SK-N-SH treated with all-trans-retinoic acid at 6 μM for 48 hours (cell line): ENCODE measurements around the gene AP3S1.

Experiments
- ATAC-seq: fragments of 200-7000 bp; cut with Tn5 transposase; 3 replicates; pipeline ENCODE4 v1.9.1; 2020; ENCODE audit warnings: mild to moderate bottlenecking, moderate library complexity
- ARNTL ChIP-seq: fragments of 450-650 bp; formaldehyde crosslinking; IDR thresholded peaks from 2 replicates; pipeline ENCODE4 v1.5.0; 2020; ENCODE audit warnings: low read depth, mild to moderate bottlenecking, moderate library complexity, borderline replicate concordance
- BACH2 ChIP-seq: fragments of 250-450 bp; sonication (Bioruptor Pico); IDR thresholded peaks from 2 replicates; pipeline ENCODE4 v1.9.0; 2021; ENCODE audit warnings: mild to moderate bottlenecking, borderline replicate concordance
- CREB5 ChIP-seq: fragments of 250-450 bp; sonication (Bioruptor Pico); IDR thresholded peaks from 2 replicates; pipeline ENCODE4 v1.5.1; 2020; ENCODE audit warnings: low read depth, mild to moderate bottlenecking, moderate library complexity
- CSDC2 ChIP-seq: fragments of 250-450 bp; sonication (Bioruptor Pico); IDR thresholded peaks from 2 replicates; pipeline ENCODE4 v1.5.0; 2020; ENCODE audit warnings: mild to moderate bottlenecking, moderate library complexity
- ESRRG ChIP-seq: fragments of 250-450 bp; sonication (Bioruptor Pico); IDR thresholded peaks from 2 replicates; pipeline ENCODE4 v1.6.1; 2021; ENCODE audit warnings: mild to moderate bottlenecking
- GLIS3 ChIP-seq: fragments of 250-450 bp; sonication (Bioruptor Pico); IDR thresholded peaks from 2 replicates; pipeline ENCODE4 v1.5.0; 2020; ENCODE audit warnings: mild to moderate bottlenecking, moderate library complexity
- ISL1 ChIP-seq: fragments of 250-450 bp; sonication (Bioruptor Pico); IDR thresholded peaks from 2 replicates; pipeline ENCODE4 v2.1.2; 2022; ENCODE audit warnings: mild to moderate bottlenecking, moderate library complexity
- OSR1 ChIP-seq: fragments of 250-450 bp; sonication (Bioruptor Pico); IDR thresholded peaks from 2 replicates; pipeline ENCODE4 v1.8.0; 2022; ENCODE audit warnings: moderate library complexity, mild to moderate bottlenecking, inconsistent platforms
- POU6F1 ChIP-seq: fragments of 250-450 bp; sonication (Bioruptor Pico); IDR thresholded peaks from 2 replicates; pipeline ENCODE4 v1.8.0; 2021; ENCODE audit warnings: low read depth, mild to moderate bottlenecking, moderate library complexity, borderline replicate concordance
- RARB ChIP-seq: fragments of 250-450 bp; sonication (Bioruptor Pico); IDR thresholded peaks from 2 replicates; pipeline ENCODE4 v1.8.0; 2021; ENCODE audit warnings: mild to moderate bottlenecking, moderate library complexity
- SNAI2 ChIP-seq: fragments of 250-450 bp; sonication (Bioruptor Pico); IDR thresholded peaks from 2 replicates; pipeline ENCODE4 v1.5.0; 2020; ENCODE audit warnings: mild to moderate bottlenecking, moderate library complexity
- TCF4 ChIP-seq: fragments of 250-450 bp; sonication (Bioruptor Pico); IDR thresholded peaks from 2 replicates; pipeline ENCODE4 v1.8.0; 2021; ENCODE audit warnings: mild to moderate bottlenecking, moderate library complexity, borderline replicate concordance
- TOX ChIP-seq: fragments of 250-450 bp; sonication (Bioruptor Pico); IDR thresholded peaks from 2 replicates; pipeline ENCODE4 v1.8.0; 2021; ENCODE audit warnings: mild to moderate bottlenecking, moderate library complexity, borderline replicate concordance
- ZC3H10 ChIP-seq: fragments of 250-450 bp; sonication (Bioruptor Pico); IDR thresholded peaks from 2 replicates; pipeline ENCODE4 v1.5.1; 2021; ENCODE audit warnings: mild to moderate bottlenecking, moderate library complexity
- ZFP3 ChIP-seq: fragments of 250-450 bp; sonication (Bioruptor Pico); IDR thresholded peaks from 2 replicates; pipeline ENCODE4 v1.5.0; 2020; ENCODE audit warnings: mild to moderate bottlenecking, moderate library complexity
- ZNF70 ChIP-seq: fragments of 450-650 bp; formaldehyde crosslinking; IDR thresholded peaks from 2 replicates; pipeline ENCODE4 v1.5.0; 2020; ENCODE audit warnings: mild to moderate bottlenecking, moderate library complexity
- TF ChIP-seq, protein P1 (sequence below): fragments of 250-450 bp; sonication (Bioruptor Pico); IDR thresholded peaks from 2 replicates; pipeline ENCODE4 v1.5.0; 2020; ENCODE audit warnings: mild to moderate bottlenecking, moderate library complexity
- TF ChIP-seq, protein P2 (sequence below): fragments of 250-450 bp; sonication (Bioruptor Pico); IDR thresholded peaks from 2 replicates; pipeline ENCODE4 v1.5.1; 2021; ENCODE audit warnings: mild to moderate bottlenecking, moderate library complexity
- TF ChIP-seq, protein P3 (sequence below): fragments of 250-450 bp; sonication (Bioruptor Pico); IDR thresholded peaks from 2 replicates; pipeline ENCODE4 v1.8.0; 2020; ENCODE audit warnings: mild to moderate bottlenecking, moderate library complexity, borderline replicate concordance

The AP3S1 gene

DNA sequence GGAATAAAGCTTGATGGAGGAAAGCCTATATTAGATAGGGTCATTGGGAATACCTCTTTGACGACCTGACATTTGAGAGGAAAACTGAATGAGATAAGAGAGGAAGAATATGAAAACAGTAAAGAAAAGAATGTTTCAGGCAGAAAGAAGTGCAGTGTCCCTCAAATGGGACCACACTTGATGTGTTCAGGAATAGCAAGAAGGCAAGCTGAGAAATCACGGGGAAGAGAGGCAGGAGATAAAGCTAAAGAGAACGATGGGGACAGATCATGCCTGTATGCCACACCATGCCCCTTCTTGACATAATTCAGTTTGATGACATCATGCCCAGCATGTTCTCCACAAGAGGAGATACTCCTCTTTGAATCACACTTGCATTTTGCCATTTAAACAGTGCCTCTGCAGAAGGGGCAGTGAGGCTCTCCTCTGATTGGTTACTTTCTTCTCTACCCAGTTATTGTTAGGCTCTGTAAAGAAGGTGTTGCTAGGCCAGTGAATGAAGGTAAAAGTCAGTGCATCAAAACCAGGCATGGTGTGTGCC, 7.6 kb downstream of the AP3S1 start:
- ATAC-seq, result no peak
- TF ChIP-seq, protein P1, sequence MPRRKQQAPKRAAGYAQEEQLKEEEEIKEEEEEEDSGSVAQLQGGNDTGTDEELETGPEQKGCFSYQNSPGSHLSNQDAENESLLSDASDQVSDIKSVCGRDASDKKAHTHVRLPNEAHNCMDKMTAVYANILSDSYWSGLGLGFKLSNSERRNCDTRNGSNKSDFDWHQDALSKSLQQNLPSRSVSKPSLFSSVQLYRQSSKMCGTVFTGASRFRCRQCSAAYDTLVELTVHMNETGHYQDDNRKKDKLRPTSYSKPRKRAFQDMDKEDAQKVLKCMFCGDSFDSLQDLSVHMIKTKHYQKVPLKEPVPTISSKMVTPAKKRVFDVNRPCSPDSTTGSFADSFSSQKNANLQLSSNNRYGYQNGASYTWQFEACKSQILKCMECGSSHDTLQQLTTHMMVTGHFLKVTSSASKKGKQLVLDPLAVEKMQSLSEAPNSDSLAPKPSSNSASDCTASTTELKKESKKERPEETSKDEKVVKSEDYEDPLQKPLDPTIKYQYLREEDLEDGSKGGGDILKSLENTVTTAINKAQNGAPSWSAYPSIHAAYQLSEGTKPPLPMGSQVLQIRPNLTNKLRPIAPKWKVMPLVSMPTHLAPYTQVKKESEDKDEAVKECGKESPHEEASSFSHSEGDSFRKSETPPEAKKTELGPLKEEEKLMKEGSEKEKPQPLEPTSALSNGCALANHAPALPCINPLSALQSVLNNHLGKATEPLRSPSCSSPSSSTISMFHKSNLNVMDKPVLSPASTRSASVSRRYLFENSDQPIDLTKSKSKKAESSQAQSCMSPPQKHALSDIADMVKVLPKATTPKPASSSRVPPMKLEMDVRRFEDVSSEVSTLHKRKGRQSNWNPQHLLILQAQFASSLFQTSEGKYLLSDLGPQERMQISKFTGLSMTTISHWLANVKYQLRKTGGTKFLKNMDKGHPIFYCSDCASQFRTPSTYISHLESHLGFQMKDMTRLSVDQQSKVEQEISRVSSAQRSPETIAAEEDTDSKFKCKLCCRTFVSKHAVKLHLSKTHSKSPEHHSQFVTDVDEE, result no peak
- no peak for TF ChIP-seq ARNTL (CRISPR knock-in tag)
- TF ChIP-seq, protein P2, sequence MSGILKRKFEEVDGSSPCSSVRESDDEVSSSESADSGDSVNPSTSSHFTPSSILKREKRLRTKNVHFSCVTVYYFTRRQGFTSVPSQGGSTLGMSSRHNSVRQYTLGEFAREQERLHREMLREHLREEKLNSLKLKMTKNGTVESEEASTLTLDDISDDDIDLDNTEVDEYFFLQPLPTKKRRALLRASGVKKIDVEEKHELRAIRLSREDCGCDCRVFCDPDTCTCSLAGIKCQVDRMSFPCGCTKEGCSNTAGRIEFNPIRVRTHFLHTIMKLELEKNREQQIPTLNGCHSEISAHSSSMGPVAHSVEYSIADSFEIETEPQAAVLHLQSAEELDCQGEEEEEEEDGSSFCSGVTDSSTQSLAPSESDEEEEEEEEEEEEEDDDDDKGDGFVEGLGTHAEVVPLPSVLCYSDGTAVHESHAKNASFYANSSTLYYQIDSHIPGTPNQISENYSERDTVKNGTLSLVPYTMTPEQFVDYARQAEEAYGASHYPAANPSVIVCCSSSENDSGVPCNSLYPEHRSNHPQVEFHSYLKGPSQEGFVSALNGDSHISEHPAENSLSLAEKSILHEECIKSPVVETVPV, result no peak
- no peak for TF ChIP-seq CREB5 (CRISPR knock-in tag)
- no peak for TF ChIP-seq ESRRG
- TF ChIP-seq OSR1 (CRISPR knock-in tag), result no peak
- TF ChIP-seq ZC3H10, result no peak
- TF ChIP-seq TCF4 (CRISPR knock-in tag), result no peak
- no peak for TF ChIP-seq RARB
- TF ChIP-seq CSDC2 (CRISPR knock-in tag), result no peak
- TF ChIP-seq, protein P3, sequence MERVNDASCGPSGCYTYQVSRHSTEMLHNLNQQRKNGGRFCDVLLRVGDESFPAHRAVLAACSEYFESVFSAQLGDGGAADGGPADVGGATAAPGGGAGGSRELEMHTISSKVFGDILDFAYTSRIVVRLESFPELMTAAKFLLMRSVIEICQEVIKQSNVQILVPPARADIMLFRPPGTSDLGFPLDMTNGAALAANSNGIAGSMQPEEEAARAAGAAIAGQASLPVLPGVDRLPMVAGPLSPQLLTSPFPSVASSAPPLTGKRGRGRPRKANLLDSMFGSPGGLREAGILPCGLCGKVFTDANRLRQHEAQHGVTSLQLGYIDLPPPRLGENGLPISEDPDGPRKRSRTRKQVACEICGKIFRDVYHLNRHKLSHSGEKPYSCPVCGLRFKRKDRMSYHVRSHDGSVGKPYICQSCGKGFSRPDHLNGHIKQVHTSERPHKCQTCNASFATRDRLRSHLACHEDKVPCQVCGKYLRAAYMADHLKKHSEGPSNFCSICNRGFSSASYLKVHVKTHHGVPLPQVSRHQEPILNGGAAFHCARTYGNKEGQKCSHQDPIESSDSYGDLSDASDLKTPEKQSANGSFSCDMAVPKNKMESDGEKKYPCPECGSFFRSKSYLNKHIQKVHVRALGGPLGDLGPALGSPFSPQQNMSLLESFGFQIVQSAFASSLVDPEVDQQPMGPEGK, result no peak
- no peak for TF ChIP-seq POU6F1 (CRISPR knock-in tag)
- TF ChIP-seq ZNF70 (CRISPR knock-in tag), result no peak
- no peak for TF ChIP-seq SNAI2 (CRISPR knock-in tag)
- TF ChIP-seq TOX (CRISPR knock-in tag), result no peak
- no peak for TF ChIP-seq BACH2 (CRISPR knock-in tag)
- no peak for TF ChIP-seq ZFP3 (CRISPR knock-in tag)
- TF ChIP-seq GLIS3 (CRISPR knock-in tag), result no peak

GRCh38 chr5:115850744-115851416, 9.1 kb downstream of the AP3S1 start:
- ATAC-seq, result no peak
- TF ChIP-seq, protein P1, result no peak
- TF ChIP-seq ISL1 (CRISPR knock-in tag), result peak; percentile 81
